GM19397 (cell line): ENCODE measurements around the gene PSD.

Source experiments
- ATAC-seq: cut with Tn5 transposase; IDR thresholded peaks from one replicate; pipeline ENCODE4 v1.9.1; 2021; ENCODE audit warnings: mild to moderate bottlenecking, moderate library complexity; ENCODE audit not compliant: unreplicated experiment

PSD gene

GRCh38 chr10:102393411-102394078 is 25.0 kb downstream of the PSD start:
- ATAC-seq: no peak

- no peak for ATAC-seq
These were observed 26.3 kb downstream of the PSD start for GRCh38 chr10:102392306-102392705.

- no peak for ATAC-seq
These were observed 28.7 kb downstream of the PSD start for GRCh38 chr10:102389894-102390293.

GRCh38 chr10:102384606-102385429 is 33.8 kb downstream of the PSD start:
- ATAC-seq: no peak

GRCh38 chr10:102384053-102384452 is 34.5 kb downstream of the PSD start:
- no peak for ATAC-seq

- ATAC-seq: no peak
These were observed 35.7 kb downstream of the PSD start for GRCh38 chr10:102382871-102383270.

GRCh38 chr10:102381983-102382382 is 36.6 kb downstream of the PSD start:
- ATAC-seq: no peak

- no peak for ATAC-seq
These were observed 39.2 kb downstream of the PSD start for GRCh38 chr10:102379383-102379782.

- no peak for ATAC-seq
These were observed 41.7 kb downstream of the PSD start for GRCh38 chr10:102376901-102377300.

- ATAC-seq: no peak
These were observed 42.7 kb downstream of the PSD start for GRCh38 chr10:102375867-102376266.

GRCh38 chr10:102375250-102375649 is 43.3 kb downstream of the PSD start:
- ATAC-seq: no peak

- ATAC-seq: no peak
These were observed 47.3 kb downstream of the PSD start for GRCh38 chr10:102371295-102371694.

- ATAC-seq: no peak
These were observed 50.5 kb downstream of the PSD start for GRCh38 chr10:102368077-102368476.

GRCh38 chr10:102367441-102367840 is 51.1 kb downstream of the PSD start:
- no peak for ATAC-seq

- no peak for ATAC-seq
These were observed 59.7 kb downstream of the PSD start for GRCh38 chr10:102358712-102359382.

GRCh38 chr10:102354451-102354850 is 64.1 kb downstream of the PSD start:
- ATAC-seq: no peak
